NCI-H1930 (cell line): ENCODE measurements around the gene KCNMA1.

ENCODE experiments used
- DNase-seq, 2 experiments: peaks; one replicate each; lab custom pipeline; 2025; lab: John Stamatoyannopoulos, UW

KCNMA1 gene

DNA sequence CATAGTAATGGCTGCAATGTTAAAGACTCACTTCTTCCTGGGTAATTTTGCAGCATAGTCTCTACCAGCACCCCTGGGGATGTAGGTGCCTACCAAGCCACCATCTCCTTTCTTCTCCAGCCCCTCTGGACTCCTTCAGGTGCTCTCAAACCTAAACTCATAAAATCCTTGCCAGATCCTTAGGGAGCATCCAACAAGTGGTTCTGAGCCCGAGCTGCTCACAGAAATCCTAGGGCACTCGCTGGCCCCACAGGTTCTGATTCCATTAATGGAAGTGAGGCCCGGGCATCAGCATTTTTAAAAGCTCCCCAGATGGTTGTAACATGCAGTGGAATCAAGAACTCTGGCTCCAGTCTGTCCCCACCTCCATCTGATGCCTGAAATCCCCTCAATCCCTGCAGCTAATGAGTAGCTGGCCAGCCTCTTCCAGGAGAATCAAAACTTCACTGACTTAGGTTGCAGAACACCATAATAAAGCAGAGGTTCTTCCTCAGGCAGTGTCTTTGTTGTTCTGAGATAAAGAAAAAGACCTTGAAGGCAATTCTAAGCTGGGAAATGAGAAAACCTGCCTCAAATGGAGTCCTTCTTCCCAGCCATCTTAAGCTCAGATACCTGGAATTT lies 336.8 kb downstream of the KCNMA1 start:
- DNase-seq = no peak

DNA sequence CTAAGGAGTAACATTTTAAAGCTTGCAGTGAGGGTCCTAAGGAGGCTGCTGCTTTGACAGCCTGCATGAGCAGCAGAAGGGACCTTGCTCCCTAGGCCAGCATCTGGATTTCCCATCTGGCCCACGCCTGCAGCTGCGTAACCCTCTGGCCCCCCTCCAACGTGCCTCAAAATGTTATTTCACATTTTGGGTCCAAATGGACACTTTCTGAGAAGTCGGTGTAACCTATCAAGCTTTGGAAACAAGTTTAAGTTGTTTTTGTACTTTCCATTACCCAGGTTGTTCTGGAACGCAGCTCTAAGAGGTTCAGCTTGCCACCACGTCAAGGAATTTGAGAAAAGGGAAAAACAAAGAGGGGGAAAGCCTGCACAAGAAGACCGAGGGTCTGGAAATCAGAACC lies 338.3 kb downstream of the KCNMA1 start:
- no peak for DNase-seq

DNA sequence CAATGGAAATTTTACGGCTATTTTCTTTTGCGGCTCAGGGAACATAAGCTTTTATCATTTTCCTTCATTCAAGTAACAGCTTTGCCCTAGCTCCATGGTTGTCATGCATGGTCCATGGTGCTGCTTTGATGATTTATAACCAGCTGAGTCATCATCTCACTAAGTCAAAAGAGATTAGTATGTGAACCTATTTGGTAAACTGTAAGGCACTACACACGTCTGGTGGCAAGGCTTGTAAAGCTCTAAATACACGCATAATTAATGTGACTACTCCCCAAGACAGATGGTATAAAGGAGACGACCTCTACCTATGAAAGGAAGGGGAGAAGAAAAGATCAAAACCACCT lies 340.2 kb downstream of the KCNMA1 start:
- no peak for DNase-seq

DNA sequence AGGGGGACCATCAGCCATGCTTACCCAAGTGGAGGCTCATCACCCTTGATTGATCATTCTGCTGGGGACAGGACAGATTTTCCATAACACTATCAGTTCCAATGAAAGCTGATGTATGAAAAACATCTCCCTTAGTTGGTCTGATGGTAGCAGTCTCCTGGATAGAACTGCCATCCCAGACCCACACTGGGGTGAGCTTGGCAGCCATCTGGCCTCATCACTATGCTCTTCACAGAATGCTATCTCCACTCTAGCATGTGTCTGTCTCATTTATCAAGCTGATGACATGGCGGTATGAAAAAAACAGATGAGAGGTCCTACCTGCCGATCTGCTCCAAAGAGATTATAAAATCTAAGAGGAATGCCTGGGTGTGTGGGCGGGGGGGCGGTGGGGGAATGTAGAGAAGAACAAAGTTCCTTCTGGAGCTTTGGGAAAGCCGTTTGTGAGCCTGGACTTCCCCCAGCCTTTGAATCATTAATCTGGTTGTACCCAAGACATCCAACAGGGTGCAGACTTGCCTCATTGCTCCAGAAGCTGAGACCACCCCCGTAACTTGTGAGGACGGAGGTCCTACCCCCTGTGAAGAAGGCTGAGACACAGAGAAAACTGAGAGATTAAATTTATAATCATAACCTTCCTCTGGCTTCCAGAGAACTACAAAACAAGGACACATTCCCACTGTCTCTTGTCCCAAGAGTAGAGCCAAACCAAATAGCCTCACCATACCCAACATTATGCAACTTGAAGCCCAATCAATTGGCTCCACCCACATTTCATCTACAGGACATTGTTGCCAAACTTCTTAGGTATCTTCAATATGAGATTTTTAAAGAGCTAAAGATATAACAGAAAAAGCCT lies 340.8 kb downstream of the KCNMA1 start:
- DNase-seq = no peak

GRCh38 chr10:77293773-77294172 lies 343.8 kb downstream of the KCNMA1 start:
- DNase-seq = no peak

DNA sequence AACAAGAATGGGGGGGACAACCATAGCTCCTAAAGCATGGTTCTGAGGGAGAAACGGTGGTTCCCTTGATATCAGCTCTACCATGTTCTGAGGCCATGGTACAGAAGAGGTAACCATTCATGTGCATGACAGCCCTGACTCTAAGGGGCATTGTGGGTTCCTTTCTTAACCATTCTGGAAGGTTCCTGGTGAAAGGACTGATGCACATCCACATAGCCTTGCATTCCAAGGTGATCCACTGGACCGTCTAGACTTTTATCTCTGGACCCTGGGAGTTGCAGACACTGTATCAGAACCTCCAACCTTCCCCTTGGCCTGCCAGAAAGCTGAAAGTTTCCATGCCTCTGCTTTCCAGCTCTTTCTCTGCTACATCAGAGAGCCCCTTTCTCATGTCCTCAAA lies 344.3 kb downstream of the KCNMA1 start:
- no peak for DNase-seq

DNA sequence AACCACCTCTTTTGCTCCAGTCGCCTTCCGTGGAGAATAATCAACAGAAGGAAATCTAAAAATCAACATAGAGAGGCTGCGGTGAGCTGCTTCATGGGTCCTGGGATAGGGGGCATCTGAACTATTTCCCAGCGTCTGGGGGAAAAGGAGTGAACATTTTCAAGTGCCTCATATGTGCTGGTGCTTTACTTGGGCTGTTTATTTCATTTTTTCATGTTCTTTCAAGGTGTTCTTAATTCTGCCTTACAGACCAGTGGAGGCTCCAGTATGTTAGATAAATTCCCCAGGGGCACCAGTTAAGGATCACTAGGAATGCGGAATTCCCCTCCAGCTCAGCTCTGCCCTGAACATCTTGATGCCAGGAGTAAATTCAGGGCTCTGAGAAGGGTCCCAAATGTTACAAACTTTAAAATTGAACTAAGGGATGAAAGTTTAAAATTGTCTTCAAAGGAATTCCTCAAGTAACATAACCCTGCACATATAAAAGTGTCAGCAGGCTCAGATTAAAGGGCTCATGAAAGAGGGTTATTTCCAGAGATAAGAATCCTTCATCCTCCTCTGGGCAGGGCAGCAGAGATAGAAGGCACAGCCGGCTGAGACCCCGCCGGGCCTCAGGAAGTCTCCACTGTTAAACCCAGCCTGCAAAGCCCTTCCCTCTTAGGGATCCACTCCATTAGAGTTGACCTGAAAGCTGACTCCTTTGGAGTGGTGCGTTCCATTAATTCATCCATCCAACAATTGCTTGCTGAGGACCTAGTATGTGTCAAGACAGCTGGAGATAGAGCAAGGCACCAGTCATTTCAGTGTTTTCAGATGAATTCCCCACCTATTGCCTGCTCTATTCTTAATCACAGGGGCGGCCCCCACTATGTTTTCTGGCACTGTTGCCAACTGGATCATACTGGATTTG lies 345.8 kb downstream of the KCNMA1 start:
- DNase-seq = no peak

GRCh38 chr10:77290528-77291155 lies 347.0 kb downstream of the KCNMA1 start:
- no peak for DNase-seq

DNA sequence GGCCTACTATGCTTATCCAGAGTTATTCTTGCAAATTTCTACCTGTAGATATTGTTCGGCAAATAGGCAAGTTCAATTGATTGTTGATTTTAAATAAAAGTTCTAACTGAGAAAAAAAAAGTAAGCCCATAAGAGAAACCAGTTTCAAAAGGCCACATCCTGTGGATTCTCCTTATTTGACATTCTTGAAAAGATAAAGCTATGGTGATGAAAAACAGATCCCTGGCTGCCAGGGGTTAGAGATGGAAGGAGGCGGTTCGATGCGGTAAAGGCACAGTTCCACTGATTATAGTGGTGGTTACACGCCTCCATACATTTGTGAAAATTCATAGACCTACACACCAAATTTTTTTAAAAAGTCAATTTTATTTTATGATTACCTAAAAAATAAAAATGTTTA lies 347.8 kb downstream of the KCNMA1 start:
- no peak for DNase-seq

- DNase-seq = no peak
Observed at GRCh38 chr10:77289027-77289501, 348.5 kb downstream of the KCNMA1 start.

GRCh38 chr10:77287647-77288120 lies 349.9 kb downstream of the KCNMA1 start:
- DNase-seq = no peak

DNA sequence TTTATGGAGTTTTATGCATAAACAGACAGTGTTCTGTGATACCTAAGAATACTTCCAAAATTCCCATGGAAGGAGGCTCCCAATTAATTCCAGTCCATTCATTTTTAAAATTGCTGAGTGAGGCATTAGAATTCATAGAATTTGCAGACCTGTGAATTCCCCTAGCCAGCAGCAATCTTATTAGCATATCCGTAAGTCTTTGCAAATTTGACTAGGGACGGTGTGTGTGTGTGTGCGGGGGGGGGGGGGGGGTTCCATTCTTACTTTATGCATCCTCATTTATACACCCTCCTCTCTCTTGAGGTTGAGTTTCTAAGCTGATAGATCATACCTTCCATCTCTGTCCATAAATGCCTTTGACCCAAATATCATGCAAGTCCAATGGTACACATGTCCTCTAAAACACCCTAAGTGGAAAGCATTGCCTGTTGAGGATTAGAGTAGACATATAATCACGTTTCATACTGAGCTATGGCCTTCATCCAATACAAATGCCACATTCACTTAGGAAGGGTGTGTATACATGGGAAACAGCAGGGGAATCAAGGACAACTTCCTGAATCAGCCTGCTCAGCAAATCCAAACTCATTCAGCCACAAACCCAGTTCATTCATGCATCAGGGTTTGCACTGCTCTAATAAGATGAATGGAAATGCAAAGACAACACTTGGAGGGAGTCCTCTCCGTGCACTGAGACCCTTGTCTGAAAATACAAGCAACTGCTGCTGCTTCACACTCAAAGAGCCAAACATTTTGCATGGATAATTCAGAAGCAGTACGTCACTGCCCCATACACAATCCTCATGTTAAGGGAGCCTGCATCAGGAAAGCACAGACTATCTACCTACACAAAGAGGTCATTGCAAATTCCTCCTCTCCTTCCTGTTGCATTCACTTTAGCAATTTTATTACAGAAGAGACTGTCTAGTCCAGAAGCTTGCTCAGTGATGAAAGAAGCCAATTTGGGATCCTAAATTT lies 350.8 kb downstream of the KCNMA1 start:
- no peak for DNase-seq

GRCh38 chr10:77285529-77286182 lies 352.0 kb downstream of the KCNMA1 start:
- no peak for DNase-seq

GRCh38 chr10:77284797-77285196 lies 352.8 kb downstream of the KCNMA1 start:
- no peak for DNase-seq

- no peak for DNase-seq
Observed at GRCh38 chr10:77283326-77283725, 354.3 kb downstream of the KCNMA1 start.

GRCh38 chr10:77282163-77282562 lies 355.4 kb downstream of the KCNMA1 start:
- DNase-seq = no peak

DNA sequence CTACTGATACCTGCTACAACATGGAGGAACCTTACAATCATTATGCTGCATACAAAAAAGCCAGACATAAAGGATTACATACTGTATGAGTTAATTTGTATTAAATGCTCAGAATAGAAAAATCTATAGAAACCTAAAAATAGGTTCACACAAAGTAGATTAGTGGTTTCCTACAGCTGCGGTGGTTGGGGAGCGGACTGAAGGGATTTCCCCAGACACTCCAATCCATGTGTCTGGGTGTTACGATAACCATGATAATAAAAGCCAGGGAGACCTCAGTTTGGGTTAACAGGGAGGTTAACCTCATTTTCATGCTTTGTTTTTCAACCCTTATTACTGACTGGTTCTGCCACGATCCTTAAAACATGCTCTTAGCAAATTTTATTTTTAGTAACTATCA lies 355.9 kb downstream of the KCNMA1 start:
- DNase-seq = no peak

DNA sequence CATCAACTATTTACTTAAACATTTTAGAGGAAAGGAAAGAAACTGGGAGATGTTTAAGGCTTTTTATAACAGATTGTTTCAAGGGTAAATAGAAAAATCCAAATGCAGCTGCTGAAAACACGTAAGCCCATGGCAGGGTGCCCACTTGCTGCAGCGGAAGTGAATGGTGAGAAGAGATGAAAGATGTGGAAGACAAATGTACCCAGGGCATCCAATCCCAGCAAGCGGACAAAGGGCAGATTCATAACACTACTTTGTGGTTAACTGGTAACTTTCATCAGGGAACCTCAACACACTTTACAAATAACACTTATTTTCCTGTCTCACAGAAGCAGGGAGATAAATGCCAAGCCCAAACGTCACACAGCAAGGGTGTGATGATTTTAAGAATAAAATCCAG lies 358.4 kb downstream of the KCNMA1 start:
- no peak for DNase-seq

DNA sequence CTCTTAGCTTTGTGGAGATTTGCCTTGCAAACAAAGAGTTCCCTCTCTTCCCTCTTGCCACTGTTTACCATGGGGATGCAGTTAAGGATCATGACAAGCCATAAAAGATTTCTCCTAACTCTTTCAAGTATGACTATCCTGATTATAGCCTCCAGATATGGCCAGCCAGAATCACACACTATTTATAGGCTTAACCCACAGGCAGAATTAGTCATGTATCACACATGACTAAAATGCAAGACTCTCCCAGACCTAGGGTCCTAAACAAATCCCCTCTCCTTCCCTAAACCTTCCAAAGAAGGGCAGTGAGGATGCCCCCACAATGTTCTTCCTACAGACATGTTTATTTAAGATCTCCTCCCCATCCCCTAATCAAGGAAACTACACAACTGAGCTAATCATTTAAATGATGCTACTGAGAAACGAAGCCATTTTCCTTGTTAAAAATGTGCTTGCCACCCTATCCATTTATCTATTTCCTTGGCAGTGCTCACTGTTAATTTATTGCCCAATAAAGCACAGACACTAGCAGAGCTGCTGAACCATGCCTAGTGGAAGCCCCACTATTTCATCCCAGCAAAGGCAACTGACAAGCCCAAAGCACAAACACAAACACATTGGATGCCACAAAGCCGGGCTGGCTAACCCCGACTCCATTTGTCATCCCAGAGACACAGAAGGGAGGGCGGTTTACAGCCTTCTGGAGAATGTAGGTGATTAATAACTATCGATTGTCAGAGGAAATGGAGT lies 363.4 kb downstream of the KCNMA1 start:
- DNase-seq = no peak
